WTC11 (cell line): ENCODE data around the gene IL34. TPM values are rescaled to one million over a fixed set of nuclear protein-coding genes. Genes with fewer than 3 reads are reported as not detected.
A peak's percentile ranks its signal among the peaks of the same experiment; 100 is the strongest.

Experiments
- ATAC-seq: fragments of 200-7000 bp; cut with Tn5 transposase; 2 replicates; pipeline ENCODE4 v1.10.0; 2021; ENCODE audit warnings: mild to moderate bottlenecking, moderate library complexity
- CTCF ChIA-PET: fragments of 300-600 bp; sonication (Branson Sonifier 250); formaldehyde crosslinking; loops from one replicate; lab custom pipeline; 2021; ENCODE audit warnings: antibody characterized with exemption; lab: Charles Lee
- POLR2A ChIA-PET: fragments of 350-600 bp; sonication (Branson Sonifier 250); formaldehyde crosslinking; loops from one replicate; lab custom pipeline; 2021; ENCODE audit warnings: antibody characterized with exemption; lab: Charles Lee
- DNase-seq: peaks from one replicate; pipeline ENCODE4 v3.0.0; 2021; ENCODE audit warnings: low spot score
- H3K27ac Mint-ChIP-seq: 2 replicates; pipeline ENCODE4 v1.8.0; 2021; ENCODE audit warnings: mixed read lengths
- H3K27me3 Mint-ChIP-seq: 2 replicates; pipeline ENCODE4 v1.8.0; 2021; ENCODE audit warnings: low read depth, mild to moderate bottlenecking, moderate library complexity, mixed read lengths
- H3K36me3 Mint-ChIP-seq: 2 replicates; pipeline ENCODE4 v1.8.0; 2021; ENCODE audit warnings: mixed read lengths
- H3K4me1 Mint-ChIP-seq: 2 replicates; pipeline ENCODE4 v1.8.0; 2022; ENCODE audit warnings: mixed read lengths
- H3K4me3 Mint-ChIP-seq: 2 replicates; pipeline ENCODE4 v1.8.0; 2021; ENCODE audit warnings: mild to moderate bottlenecking, moderate library complexity, mixed read lengths
- H3K9me3 Mint-ChIP-seq: 2 replicates; pipeline ENCODE4 v1.8.0; 2021; ENCODE audit warnings: mixed read lengths
- CREB1 ChIP-seq: sonication (generic); formaldehyde crosslinking; IDR thresholded peaks from 2 replicates; pipeline ENCODE4 v1.8.0; 2023; ENCODE audit warnings: mild to moderate bottlenecking, missing genetic modification reagents
- EMX1 ChIP-seq: fragments of 250-450 bp; sonication (Bioruptor Pico); IDR thresholded peaks from 2 replicates; pipeline ENCODE4 v1.8.0; 2021; ENCODE audit warnings: mild to moderate bottlenecking
- ESRRA ChIP-seq: sonication (generic); formaldehyde crosslinking; IDR thresholded peaks from 2 replicates; pipeline ENCODE4 v1.8.1; 2022; ENCODE audit warnings: mild to moderate bottlenecking, missing genetic modification reagents, borderline replicate concordance
- JAZF1 ChIP-seq: fragments of 250-450 bp; sonication (Bioruptor Pico); IDR thresholded peaks from 2 replicates; pipeline ENCODE4 v1.9.0; 2021; ENCODE audit warnings: moderate library complexity, mild to moderate bottlenecking, inconsistent platforms
- RELA ChIP-seq: sonication (generic); formaldehyde crosslinking; IDR thresholded peaks from 2 replicates; pipeline ENCODE4 v1.8.1; 2022; ENCODE audit warnings: missing genetic modification reagents, mild to moderate bottlenecking, borderline replicate concordance
- ZBTB21 ChIP-seq: sonication (generic); formaldehyde crosslinking; IDR thresholded peaks from 2 replicates; pipeline ENCODE4 v1.8.1; 2023; ENCODE audit warnings: mild to moderate bottlenecking, missing genetic modification reagents, borderline replicate concordance
- total RNA-seq: library from RNA; stranded (reverse); gene quantifications from 3 replicates; pipeline ENCODE4 v1.2.3, GENCODE V29; 2021
- TF ChIP-seq, protein P1 (sequence below): sonication (generic); formaldehyde crosslinking; IDR thresholded peaks from 2 replicates; pipeline ENCODE4 v1.8.0; 2022; ENCODE audit warnings: mild to moderate bottlenecking, missing genetic modification reagents
- TF ChIP-seq, protein P2 (sequence below): sonication (generic); formaldehyde crosslinking; IDR thresholded peaks from 2 replicates; pipeline ENCODE4 v1.8.1; 2023; ENCODE audit warnings: mild to moderate bottlenecking, missing genetic modification reagents
- TF ChIP-seq, protein P3 (sequence below): fragments of 250-450 bp; sonication (Bioruptor Pico); IDR thresholded peaks from 2 replicates; pipeline ENCODE4 v1.9.0; 2021; ENCODE audit warnings: mild to moderate bottlenecking, borderline replicate concordance
- TF ChIP-seq, protein P4 (sequence below): sonication (generic); formaldehyde crosslinking; IDR thresholded peaks from 2 replicates; pipeline ENCODE4 v1.8.1; 2023; ENCODE audit warnings: mild to moderate bottlenecking, missing genetic modification reagents, borderline replicate concordance
- TF ChIP-seq, protein P5 (sequence below): sonication (generic); formaldehyde crosslinking; IDR thresholded peaks from 2 replicates; pipeline ENCODE4 v1.8.1; 2022; ENCODE audit warnings: mild to moderate bottlenecking, missing genetic modification reagents, moderate library complexity, borderline replicate concordance
- TF ChIP-seq, protein P6 (sequence below): sonication (generic); formaldehyde crosslinking; IDR thresholded peaks from 2 replicates; pipeline ENCODE4 v1.8.1; 2022; ENCODE audit warnings: low read depth, missing genetic modification reagents, borderline replicate concordance

IL34 gene
- total RNA-seq, 1 experiment from 2014 or later = 8.8 TPM

DNA sequence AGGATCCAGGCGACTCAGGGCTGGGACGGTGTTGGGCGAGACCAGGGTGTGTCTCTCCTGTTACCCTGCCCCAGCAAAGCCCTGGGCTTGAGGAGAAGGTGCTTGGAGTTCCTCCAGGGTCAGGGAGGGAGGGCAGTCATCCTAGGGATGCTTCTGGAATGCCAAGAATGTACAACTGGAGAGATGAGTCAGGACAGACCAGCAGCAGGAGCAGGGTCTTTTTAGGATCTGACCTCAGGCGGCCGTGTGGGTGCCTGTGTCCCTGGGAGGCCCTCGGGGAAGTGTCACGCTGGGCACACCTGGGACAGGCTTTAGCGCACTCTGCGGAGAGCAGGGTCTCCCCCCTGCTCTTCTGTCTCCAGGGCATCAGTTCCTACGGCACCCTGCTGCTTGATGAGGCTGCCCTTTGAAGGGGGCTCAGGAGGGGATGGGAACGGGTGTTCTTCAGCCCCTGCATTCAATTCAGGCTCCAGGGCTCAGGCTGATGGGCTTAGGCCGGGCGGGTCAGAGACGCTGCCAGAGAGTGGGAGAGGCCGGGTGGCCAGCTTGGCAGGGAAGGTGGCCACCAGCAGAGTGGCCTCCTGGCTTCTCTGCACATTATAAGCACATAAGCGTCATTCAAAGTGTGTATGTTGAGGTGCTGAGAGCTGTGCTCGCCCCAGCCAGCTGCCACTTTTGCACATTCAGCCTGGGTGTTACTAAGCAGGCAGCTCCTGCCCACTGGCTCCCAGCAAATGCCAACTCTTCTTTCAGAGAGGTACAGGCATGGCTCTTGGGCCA is 47.9 kb downstream of the IL34 start (continued):
- TF ChIP-seq, protein P1, sequence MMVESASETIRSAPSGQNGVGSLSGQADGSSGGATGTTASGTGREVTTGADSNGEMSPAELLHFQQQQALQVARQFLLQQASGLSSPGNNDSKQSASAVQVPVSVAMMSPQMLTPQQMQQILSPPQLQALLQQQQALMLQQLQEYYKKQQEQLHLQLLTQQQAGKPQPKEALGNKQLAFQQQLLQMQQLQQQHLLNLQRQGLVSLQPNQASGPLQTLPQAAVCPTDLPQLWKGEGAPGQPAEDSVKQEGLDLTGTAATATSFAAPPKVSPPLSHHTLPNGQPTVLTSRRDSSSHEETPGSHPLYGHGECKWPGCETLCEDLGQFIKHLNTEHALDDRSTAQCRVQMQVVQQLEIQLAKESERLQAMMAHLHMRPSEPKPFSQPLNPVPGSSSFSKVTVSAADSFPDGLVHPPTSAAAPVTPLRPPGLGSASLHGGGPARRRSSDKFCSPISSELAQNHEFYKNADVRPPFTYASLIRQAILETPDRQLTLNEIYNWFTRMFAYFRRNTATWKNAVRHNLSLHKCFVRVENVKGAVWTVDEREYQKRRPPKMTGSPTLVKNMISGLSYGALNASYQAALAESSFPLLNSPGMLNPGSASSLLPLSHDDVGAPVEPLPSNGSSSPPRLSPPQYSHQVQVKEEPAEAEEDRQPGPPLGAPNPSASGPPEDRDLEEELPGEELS (CRISPR knock-in tag) = no peak
- TF ChIP-seq, protein P2, sequence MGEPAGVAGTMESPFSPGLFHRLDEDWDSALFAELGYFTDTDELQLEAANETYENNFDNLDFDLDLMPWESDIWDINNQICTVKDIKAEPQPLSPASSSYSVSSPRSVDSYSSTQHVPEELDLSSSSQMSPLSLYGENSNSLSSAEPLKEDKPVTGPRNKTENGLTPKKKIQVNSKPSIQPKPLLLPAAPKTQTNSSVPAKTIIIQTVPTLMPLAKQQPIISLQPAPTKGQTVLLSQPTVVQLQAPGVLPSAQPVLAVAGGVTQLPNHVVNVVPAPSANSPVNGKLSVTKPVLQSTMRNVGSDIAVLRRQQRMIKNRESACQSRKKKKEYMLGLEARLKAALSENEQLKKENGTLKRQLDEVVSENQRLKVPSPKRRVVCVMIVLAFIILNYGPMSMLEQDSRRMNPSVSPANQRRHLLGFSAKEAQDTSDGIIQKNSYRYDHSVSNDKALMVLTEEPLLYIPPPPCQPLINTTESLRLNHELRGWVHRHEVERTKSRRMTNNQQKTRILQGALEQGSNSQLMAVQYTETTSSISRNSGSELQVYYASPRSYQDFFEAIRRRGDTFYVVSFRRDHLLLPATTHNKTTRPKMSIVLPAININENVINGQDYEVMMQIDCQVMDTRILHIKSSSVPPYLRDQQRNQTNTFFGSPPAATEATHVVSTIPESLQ = no peak
- TF ChIP-seq CREB1 (CRISPR knock-in tag) = no peak

DNA sequence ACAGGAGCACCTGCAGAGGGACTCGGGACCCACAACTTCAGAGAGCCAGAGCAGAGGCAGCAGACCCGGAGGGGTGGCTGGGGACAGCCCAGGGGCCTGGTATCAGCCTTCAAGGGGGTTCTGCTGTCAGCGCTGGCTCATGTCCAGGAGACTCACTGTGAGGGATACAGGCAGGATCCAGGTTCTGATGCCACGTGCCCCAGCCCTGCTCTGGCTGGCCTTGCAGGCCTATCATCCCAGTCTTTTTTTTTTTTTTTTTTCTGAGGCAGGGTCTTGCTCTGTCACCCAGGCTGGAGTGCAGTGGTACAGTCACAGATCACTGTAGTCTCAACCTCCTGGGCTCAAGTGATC is 48.5 kb downstream of the IL34 start:
- POLR2A ChIA-PET = interaction anchor here (1.4 kb wide), 1 partner anchor 7 kb away, joined by 4 read pairs; no protein-coding TSS in a partner anchor
- DNase-seq (no peak), ATAC-seq (no peak)
- no peaks in the 10 kb centered on the region for H3K27me3 Mint-ChIP-seq
- TF ChIP-seq, protein P3, sequence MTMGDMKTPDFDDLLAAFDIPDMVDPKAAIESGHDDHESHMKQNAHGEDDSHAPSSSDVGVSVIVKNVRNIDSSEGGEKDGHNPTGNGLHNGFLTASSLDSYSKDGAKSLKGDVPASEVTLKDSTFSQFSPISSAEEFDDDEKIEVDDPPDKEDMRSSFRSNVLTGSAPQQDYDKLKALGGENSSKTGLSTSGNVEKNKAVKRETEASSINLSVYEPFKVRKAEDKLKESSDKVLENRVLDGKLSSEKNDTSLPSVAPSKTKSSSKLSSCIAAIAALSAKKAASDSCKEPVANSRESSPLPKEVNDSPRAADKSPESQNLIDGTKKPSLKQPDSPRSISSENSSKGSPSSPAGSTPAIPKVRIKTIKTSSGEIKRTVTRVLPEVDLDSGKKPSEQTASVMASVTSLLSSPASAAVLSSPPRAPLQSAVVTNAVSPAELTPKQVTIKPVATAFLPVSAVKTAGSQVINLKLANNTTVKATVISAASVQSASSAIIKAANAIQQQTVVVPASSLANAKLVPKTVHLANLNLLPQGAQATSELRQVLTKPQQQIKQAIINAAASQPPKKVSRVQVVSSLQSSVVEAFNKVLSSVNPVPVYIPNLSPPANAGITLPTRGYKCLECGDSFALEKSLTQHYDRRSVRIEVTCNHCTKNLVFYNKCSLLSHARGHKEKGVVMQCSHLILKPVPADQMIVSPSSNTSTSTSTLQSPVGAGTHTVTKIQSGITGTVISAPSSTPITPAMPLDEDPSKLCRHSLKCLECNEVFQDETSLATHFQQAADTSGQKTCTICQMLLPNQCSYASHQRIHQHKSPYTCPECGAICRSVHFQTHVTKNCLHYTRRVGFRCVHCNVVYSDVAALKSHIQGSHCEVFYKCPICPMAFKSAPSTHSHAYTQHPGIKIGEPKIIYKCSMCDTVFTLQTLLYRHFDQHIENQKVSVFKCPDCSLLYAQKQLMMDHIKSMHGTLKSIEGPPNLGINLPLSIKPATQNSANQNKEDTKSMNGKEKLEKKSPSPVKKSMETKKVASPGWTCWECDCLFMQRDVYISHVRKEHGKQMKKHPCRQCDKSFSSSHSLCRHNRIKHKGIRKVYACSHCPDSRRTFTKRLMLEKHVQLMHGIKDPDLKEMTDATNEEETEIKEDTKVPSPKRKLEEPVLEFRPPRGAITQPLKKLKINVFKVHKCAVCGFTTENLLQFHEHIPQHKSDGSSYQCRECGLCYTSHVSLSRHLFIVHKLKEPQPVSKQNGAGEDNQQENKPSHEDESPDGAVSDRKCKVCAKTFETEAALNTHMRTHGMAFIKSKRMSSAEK (CRISPR knock-in tag) = no peak
- TF ChIP-seq RELA (CRISPR knock-in tag) = no peak
- TF ChIP-seq, protein P4, sequence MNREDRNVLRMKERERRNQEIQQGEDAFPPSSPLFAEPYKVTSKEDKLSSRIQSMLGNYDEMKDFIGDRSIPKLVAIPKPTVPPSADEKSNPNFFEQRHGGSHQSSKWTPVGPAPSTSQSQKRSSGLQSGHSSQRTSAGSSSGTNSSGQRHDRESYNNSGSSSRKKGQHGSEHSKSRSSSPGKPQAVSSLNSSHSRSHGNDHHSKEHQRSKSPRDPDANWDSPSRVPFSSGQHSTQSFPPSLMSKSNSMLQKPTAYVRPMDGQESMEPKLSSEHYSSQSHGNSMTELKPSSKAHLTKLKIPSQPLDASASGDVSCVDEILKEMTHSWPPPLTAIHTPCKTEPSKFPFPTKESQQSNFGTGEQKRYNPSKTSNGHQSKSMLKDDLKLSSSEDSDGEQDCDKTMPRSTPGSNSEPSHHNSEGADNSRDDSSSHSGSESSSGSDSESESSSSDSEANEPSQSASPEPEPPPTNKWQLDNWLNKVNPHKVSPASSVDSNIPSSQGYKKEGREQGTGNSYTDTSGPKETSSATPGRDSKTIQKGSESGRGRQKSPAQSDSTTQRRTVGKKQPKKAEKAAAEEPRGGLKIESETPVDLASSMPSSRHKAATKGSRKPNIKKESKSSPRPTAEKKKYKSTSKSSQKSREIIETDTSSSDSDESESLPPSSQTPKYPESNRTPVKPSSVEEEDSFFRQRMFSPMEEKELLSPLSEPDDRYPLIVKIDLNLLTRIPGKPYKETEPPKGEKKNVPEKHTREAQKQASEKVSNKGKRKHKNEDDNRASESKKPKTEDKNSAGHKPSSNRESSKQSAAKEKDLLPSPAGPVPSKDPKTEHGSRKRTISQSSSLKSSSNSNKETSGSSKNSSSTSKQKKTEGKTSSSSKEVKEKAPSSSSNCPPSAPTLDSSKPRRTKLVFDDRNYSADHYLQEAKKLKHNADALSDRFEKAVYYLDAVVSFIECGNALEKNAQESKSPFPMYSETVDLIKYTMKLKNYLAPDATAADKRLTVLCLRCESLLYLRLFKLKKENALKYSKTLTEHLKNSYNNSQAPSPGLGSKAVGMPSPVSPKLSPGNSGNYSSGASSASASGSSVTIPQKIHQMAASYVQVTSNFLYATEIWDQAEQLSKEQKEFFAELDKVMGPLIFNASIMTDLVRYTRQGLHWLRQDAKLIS (CRISPR knock-in tag) = no peak
- TF ChIP-seq, protein P5, sequence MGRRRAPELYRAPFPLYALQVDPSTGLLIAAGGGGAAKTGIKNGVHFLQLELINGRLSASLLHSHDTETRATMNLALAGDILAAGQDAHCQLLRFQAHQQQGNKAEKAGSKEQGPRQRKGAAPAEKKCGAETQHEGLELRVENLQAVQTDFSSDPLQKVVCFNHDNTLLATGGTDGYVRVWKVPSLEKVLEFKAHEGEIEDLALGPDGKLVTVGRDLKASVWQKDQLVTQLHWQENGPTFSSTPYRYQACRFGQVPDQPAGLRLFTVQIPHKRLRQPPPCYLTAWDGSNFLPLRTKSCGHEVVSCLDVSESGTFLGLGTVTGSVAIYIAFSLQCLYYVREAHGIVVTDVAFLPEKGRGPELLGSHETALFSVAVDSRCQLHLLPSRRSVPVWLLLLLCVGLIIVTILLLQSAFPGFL (CRISPR knock-in tag) = no peak
- TF ChIP-seq ZBTB21 (CRISPR knock-in tag) = no peak
- no peak for TF ChIP-seq EMX1 (CRISPR knock-in tag)
- TF ChIP-seq ESRRA = no peak
- no peak for TF ChIP-seq JAZF1 (CRISPR knock-in tag)
- TF ChIP-seq, protein P6, sequence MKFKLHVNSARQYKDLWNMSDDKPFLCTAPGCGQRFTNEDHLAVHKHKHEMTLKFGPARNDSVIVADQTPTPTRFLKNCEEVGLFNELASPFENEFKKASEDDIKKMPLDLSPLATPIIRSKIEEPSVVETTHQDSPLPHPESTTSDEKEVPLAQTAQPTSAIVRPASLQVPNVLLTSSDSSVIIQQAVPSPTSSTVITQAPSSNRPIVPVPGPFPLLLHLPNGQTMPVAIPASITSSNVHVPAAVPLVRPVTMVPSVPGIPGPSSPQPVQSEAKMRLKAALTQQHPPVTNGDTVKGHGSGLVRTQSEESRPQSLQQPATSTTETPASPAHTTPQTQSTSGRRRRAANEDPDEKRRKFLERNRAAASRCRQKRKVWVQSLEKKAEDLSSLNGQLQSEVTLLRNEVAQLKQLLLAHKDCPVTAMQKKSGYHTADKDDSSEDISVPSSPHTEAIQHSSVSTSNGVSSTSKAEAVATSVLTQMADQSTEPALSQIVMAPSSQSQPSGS (CRISPR knock-in tag) = no peak
- H3K9me3 Mint-ChIP-seq = no peaks in the 10 kb centered on the region
- CTCF ChIA-PET = interaction anchor here (1.0 to 2.5 kb wide), 6 partner anchors 8 to 76 kb away, joined by 3 to 15 read pairs (median 8); no protein-coding TSS in a partner anchor
- H3K36me3 Mint-ChIP-seq = peaks cover 2% of the 10 kb centered on the region; the same call in 1 of the 2 replicates
- H3K4me1 Mint-ChIP-seq = peaks cover 24% of the 10 kb centered on the region
- H3K4me3 Mint-ChIP-seq = no peak overlapping the region
- peak overlapping the region; percentile 79; the same call in 1 of the 2 replicates for H3K27ac Mint-ChIP-seq
